ENCODE measurements around the gene ASAP3.

DNA sequence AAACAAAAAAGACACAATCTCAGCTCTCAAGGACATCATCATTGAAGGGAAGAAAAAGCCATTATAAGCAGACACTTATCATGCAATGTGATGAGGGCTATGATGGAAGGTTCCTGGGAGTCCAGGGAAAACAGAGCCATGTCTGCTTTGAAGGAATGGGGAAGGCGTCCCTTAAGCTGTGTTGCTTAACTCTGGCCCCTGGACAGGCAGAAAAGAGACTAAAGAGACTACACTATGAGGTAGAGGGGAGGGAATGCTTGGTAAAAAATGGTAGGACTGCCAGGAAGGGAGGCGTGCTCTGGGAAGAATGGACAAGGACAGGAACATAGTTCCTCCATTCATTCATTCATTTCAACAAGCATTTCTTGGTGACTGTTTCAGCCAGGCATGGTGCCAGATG lies 21.2 kb downstream of the ASAP3 start:
- TF ChIP-seq, protein P1, sequence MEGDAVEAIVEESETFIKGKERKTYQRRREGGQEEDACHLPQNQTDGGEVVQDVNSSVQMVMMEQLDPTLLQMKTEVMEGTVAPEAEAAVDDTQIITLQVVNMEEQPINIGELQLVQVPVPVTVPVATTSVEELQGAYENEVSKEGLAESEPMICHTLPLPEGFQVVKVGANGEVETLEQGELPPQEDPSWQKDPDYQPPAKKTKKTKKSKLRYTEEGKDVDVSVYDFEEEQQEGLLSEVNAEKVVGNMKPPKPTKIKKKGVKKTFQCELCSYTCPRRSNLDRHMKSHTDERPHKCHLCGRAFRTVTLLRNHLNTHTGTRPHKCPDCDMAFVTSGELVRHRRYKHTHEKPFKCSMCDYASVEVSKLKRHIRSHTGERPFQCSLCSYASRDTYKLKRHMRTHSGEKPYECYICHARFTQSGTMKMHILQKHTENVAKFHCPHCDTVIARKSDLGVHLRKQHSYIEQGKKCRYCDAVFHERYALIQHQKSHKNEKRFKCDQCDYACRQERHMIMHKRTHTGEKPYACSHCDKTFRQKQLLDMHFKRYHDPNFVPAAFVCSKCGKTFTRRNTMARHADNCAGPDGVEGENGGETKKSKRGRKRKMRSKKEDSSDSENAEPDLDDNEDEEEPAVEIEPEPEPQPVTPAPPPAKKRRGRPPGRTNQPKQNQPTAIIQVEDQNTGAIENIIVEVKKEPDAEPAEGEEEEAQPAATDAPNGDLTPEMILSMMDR (IDR thresholded peaks at IDR 0.05; ENCODE audit: borderline replicate concordance, extremely low read depth, low read length, poor library complexity, severe bottlenecking) = no peak
- no peak for TF ChIP-seq EZH2 (IDR thresholded peaks at IDR 0.05; ENCODE audit: borderline replicate concordance, low read depth, low read length, severe bottlenecking)
